NCI-H128 (cell line): ENCODE measurements around the gene OR2AE1.

Experiments
- DNase-seq: peaks from one replicate; lab custom pipeline; 2025; ENCODE audit not compliant: unreplicated experiment; lab: John Stamatoyannopoulos, UW

Gene OR2AE1

GRCh38 chr7:99860281-99861127 lies 16.3 kb downstream of the OR2AE1 start:
- DNase-seq, result no peak

DNA sequence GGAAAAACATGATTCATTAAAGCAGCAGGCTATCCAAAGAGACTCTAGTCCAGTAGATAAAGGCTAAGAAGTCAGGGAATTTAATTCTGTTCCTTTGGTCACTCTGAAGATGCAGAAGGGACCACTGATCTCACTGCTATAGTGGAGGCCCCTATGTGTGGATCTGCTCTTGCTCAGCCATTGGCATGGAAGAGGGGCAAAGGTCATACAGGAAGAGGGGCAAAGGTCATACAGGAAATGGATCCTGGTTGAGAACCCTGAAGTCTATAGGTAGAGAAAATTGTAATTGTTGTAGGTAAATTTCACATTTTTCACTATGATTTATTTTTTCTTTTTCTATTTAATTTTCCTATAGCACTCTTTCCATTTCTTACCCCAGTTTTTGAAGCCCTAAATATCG lies 21.6 kb downstream of the OR2AE1 start:
- no peak for DNase-seq

DNA sequence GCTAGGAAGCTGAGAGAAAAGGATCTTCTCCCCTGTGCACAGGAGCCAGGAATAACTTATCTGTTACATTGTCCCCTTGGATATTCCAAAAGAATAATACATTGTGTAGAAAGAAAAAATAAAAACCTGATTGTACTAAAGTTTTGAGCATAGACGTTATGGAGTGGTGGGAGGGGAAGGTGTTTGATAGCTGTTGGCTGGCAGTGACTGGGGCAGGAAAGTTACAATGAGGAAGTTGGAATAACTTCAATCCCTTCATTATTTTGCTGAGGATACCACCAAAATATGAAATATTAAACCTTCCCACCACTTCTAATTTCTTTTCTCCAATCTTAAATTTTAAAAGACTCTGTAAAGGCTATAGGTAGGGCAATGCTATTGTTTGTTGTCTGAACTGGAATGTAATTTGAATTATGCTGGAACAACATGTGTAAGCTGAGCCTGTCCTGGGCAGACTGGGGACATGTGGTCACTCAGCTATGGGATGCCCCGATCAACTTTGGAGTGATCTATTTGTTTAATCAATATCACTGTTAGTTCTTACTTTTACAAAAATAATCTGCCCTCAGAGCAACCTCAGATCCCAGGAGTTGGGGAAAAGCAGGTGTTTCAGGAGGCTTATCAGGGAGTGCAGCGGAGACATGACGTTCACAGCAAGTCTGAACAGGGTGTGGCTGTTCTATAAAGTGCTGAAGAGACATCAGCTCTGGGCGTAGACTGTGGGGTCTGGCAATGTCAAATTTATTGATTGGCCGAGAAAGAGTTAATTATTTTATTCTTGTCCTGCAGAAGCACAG lies 28.2 kb downstream of the OR2AE1 start:
- DNase-seq, result no peak

GRCh38 chr7:99844328-99844727 lies 32.5 kb downstream of the OR2AE1 start:
- no peak for DNase-seq

DNA sequence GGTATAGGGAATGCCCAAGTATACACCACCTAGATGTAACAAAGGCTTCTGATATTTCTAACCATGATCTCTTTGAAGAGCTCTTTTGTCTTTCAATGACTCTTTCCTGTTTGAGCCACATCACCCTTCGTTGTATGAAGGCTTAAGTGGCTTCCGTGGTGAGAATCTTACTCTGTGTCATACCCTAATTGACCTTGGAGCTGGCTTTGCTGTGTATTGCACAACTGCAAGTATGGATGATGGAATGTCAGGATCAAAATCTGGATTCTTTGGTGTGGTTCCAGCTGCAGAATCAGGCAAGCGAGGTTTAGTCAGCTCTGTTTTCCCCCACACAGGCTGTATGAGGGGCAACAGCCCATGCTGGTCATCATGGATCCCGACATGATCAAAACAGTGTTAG lies 33.0 kb downstream of the OR2AE1 start:
- DNase-seq, result no peak

GRCh38 chr7:99842926-99843325 lies 33.9 kb downstream of the OR2AE1 start:
- no peak for DNase-seq

- DNase-seq, result no peak
Observed at GRCh38 chr7:99840136-99840869, 36.5 kb downstream of the OR2AE1 start.

DNA sequence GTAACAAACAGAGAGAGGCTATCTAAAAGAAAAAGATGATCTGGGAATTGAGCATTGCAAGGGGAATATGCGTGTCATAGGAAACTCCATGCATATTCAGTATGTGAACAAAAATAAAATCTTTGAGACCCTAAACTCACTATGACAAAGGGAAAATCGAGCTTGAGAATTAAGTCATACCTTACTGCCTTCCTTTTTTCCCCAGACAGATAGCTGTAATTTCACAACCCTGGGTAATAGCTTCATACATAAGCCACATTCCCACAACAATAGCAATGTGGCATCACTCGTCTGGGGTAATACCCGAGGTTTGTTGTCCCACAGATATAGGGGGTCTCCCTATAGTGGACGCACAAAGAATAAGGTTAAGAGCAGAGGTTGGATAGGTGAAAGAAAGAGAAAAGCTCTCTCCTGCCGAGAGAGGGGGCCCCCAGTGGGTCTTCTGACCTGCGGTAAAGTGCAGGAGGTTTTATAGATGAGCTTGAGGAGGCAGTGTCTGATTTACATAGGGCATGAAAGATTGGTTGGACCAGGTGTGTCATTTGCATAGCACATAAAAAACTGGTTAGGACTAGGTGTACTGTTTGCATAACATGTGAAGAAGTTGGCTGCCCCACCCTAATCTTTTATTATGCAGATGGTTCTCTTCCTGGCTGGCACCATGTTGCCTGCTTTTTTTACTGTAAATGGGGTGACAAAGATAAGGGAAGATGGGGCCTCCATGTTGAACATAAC lies 37.4 kb downstream of the OR2AE1 start:
- no peak for DNase-seq

- DNase-seq, result no peak
Observed at GRCh38 chr7:99837649-99838361, 39.0 kb downstream of the OR2AE1 start.

DNA sequence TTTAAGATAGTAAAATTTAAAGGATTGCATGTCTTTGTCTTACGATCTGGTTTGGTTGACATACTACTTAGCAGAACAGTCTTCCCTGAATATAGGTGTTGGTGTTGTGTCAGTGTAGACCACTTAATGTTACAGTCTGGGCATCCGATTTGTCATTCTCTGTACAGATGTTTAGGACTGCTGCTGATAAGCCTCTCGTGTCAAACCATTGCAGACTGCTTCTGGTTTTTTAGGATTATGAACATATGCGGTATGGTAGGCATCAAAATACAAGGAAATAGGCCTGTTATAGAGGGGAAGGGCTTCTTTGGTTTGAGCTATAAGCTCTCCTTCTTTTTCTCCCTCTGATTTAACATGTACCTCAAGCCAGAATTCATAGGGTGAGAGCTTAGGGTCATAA lies 41.6 kb downstream of the OR2AE1 start:
- DNase-seq, result no peak

GRCh38 chr7:99834382-99834781 lies 42.5 kb downstream of the OR2AE1 start:
- DNase-seq, result no peak

GRCh38 chr7:99833289-99833877 lies 43.5 kb downstream of the OR2AE1 start:
- DNase-seq, result no peak

DNA sequence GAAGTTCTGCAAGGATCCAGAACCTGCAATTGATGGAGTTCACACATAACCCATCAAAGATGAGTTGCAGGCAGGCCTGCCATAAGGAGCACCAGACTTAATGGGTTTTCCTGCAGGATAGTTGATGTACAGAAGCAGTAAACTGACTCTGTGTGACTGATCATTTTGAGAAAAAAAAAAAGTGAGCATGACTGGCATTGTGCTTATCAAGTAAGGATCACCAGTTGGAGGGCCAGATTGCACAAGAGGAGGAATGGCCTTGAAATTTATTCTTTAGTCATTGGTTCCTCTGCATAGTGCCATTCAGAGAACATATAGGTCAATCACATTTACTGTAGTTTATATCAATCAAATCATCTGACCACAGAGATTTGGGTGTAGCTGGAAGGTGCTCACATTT lies 45.2 kb downstream of the OR2AE1 start:
- DNase-seq, result no peak

DNA sequence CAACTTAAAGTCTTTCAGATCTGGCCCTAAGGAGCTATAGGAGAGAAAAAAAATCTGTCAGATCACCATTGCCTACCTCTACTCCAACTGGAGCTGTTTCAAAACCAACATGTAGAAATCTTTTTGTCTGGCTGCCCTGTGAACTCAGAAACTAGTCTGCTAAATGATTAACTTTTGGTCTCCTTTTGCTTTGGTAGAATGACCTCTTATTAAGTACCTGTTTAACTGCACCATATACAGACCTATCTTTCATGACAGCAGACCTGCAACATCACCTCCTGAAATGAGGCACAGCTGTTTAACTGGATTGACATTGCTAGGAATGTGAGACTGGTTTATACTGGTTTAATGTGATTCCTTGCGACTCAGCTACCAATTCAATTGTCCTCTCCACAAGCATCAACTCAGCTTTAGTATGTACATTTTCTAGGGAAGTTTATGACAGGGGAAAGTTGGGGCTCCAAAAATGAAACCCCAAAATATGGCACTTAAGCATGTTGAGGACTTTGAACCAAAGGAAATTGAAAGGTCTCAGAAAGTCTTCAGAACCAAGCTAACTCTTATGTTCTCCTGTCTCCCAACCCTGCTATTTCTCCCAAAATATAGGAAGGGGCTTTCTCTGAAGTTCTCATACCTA lies 47.2 kb downstream of the OR2AE1 start:
- no peak for DNase-seq

- DNase-seq, result no peak
Observed at GRCh38 chr7:99828811-99829210, 48.0 kb downstream of the OR2AE1 start.

- no peak for DNase-seq
Observed at GRCh38 chr7:99827040-99827778, 49.6 kb downstream of the OR2AE1 start.
